Measurements from ENCODE around the gene KLF16. TPM values are rescaled to one million over a fixed set of nuclear protein-coding genes. Genes with fewer than 3 reads are reported as not detected.

The KLF16 gene
- total RNA-seq, 4 donors from 2014 or later = 1.4 to 7.1 (median 5.5) TPM

- TF ChIP-seq POLR2AphosphoS5 (IDR thresholded peaks at IDR 0.05) (no peak), POLR2A (IDR thresholded peaks at IDR 0.05) (no peak), EP300 (IDR thresholded peaks at IDR 0.05) (no peak), CTCF (IDR thresholded peaks at IDR 0.05) (no peak)
- ATAC-seq = no peak
- WGBS, 2 donors (ENCODE audit: low coverage in 1 of 2) = 54% methylated on average over 10 of the region's 35 CpGs; no CpG with 5 or more reads in 1 of the 2 donors
- Histone ChIP-seq H3K36me3 (peaks cover 0 to 19% of the 10 kb centered on the region in 2 donors), H3K4me3 (peak overlapping the region in 1 of 2 donors; percentile 19), H3K27me3 (no peaks in the 10 kb centered on the region), H3K9me3 (no peaks in the 10 kb centered on the region), H3K27ac (peak overlapping the region in 3 of 4 donors; percentile 24 to 59 (median 51)), H3K4me1 (peaks cover 0 to 100% (median 61%) of the 10 kb centered on the region in 3 donors)
These were observed 22.0 kb downstream of the KLF16 start for GRCh38 chr19:1841209-1841924.

- no peaks in the 10 kb centered on the region for H3K9me3 ChIP-seq
- H3K27me3 ChIP-seq = no peaks in the 10 kb centered on the region
- peak overlapping the region in 1 of 2 donors; percentile 19 for H3K4me3 ChIP-seq
- peaks cover 0 to 100% (median 54%) of the 10 kb centered on the region in 3 donors for H3K4me1 ChIP-seq
- peak overlapping the region in 3 of 4 donors; percentile 24 to 59 (median 51) for H3K27ac ChIP-seq
- peak; percentile 37 for ATAC-seq
- TF ChIP-seq POLR2A (IDR thresholded peaks at IDR 0.05) = no peak
- no peak for TF ChIP-seq EP300 (IDR thresholded peaks at IDR 0.05)
- no peak for TF ChIP-seq POLR2AphosphoS5 (IDR thresholded peaks at IDR 0.05)
- TF ChIP-seq CTCF (IDR thresholded peaks at IDR 0.05) = no peak
- no CpG with 5 or more reads among the region's 22 CpGs for WGBS, 2 donors (ENCODE audit: low coverage in 1 of 2)
- peaks cover 0 to 16% of the 10 kb centered on the region in 2 donors for H3K36me3 ChIP-seq
These were observed 22.8 kb downstream of the KLF16 start for GRCh38 chr19:1840541-1841115.

GRCh38 chr19:1839658-1840540 lies 23.5 kb downstream of the KLF16 start:
- no peaks in the 10 kb centered on the region for H3K27me3 ChIP-seq
- no CpG with 5 or more reads among the region's 25 CpGs for WGBS, 2 donors (ENCODE audit: low coverage in 1 of 2)
- TF ChIP-seq POLR2A (IDR thresholded peaks at IDR 0.05) = no peak
- TF ChIP-seq POLR2AphosphoS5 (IDR thresholded peaks at IDR 0.05) = no peak
- TF ChIP-seq CTCF (IDR thresholded peaks at IDR 0.05) = no peak
- no peak for TF ChIP-seq EP300 (IDR thresholded peaks at IDR 0.05)
- no peak for ATAC-seq
- no peaks in the 10 kb centered on the region for H3K9me3 ChIP-seq
- H3K4me1 ChIP-seq = peaks cover 0 to 99% (median 47%) of the 10 kb centered on the region in 3 donors
- H3K36me3 ChIP-seq = peaks cover 0 to 9% of the 10 kb centered on the region in 2 donors
- no peak overlapping the region for H3K4me3 ChIP-seq
- H3K27ac ChIP-seq = peak overlapping the region in 2 of 4 donors; percentile 17 to 59

- Histone ChIP-seq H3K4me1 (peaks cover 0 to 90% (median 29%) of the 10 kb centered on the region in 3 donors), H3K27ac (no peak overlapping the region), H3K27me3 (no peaks in the 10 kb centered on the region), H3K36me3 (peaks cover 0 to 12% of the 10 kb centered on the region in 2 donors), H3K4me3 (no peak overlapping the region), H3K9me3 (no peaks in the 10 kb centered on the region)
- peak; percentile 34 for ATAC-seq
- TF ChIP-seq POLR2A (IDR thresholded peaks at IDR 0.05) (no peak), CTCF (IDR thresholded peaks at IDR 0.05) (peak in 3 of 4 experiments; percentile 59 to 86 (median 77)), POLR2AphosphoS5 (IDR thresholded peaks at IDR 0.05) (no peak), EP300 (IDR thresholded peaks at IDR 0.05) (no peak)
- WGBS, 2 donors (ENCODE audit: low coverage in 1 of 2) = 10% methylated on average over 4 of the region's 23 CpGs; no CpG with 5 or more reads in 1 of the 2 donors
These were observed 25.7 kb downstream of the KLF16 start for GRCh38 chr19:1837625-1838105.

All from gastroesophageal sphincter (tissue), 4 donors.